RWPE1 (cell line): ENCODE measurements around the gene MAP3K20.

Experiments
- CTCF ChIA-PET: fragments of 350-600 bp; sonication (Branson Sonifier 250); formaldehyde crosslinking; extraction: SDS; loops from one replicate; lab custom pipeline; 2021; lab: Yijun Ruan, JAX
- POLR2A ChIA-PET: fragments of 400-600 bp; formaldehyde crosslinking; extraction: SDS; loops from one replicate; lab custom pipeline; 2020; ENCODE audit warnings: antibody characterized with exemption; ENCODE audit not compliant: low non-redundant PET; lab: Yijun Ruan, JAX
- DNase-seq: peaks from one replicate; pipeline ENCODE4 v3.0.0; 2012; ENCODE audit warnings: low spot score
- H3K27ac ChIP-seq: fragments of 450-650 bp; 2 replicates; pipeline ENCODE4 v1.5.1; 2017
- CTCF ChIP-seq: fragments of 450-650 bp; conservative IDR thresholded peaks from 2 replicates; pipeline ENCODE4 v1.5.1; 2017; ENCODE audit warnings: low read depth, mild to moderate bottlenecking

MAP3K20 gene

GRCh38 chr2:173095356-173095755, 19.7 kb downstream of the MAP3K20 start:
- no peak for DNase-seq
- no peak for TF ChIP-seq CTCF
- CTCF ChIA-PET, result no interaction called here
- POLR2A ChIA-PET, result no interaction called here
- no peak overlapping the region for H3K27ac ChIP-seq

GRCh38 chr2:173099271-173099670, 23.6 kb downstream of the MAP3K20 start:
- no peak for TF ChIP-seq CTCF
- H3K27ac ChIP-seq, result no peak overlapping the region
- ChIA-PET POLR2A (no interaction called here), CTCF (no interaction called here)
- DNase-seq, result no peak

- DNase-seq, result no peak
- no peak overlapping the region for H3K27ac ChIP-seq
- ChIA-PET CTCF (no interaction called here), POLR2A (no interaction called here)
- no peak for TF ChIP-seq CTCF
These were observed 24.2 kb downstream of the MAP3K20 start for GRCh38 chr2:173099804-173100203.

GRCh38 chr2:173101687-173102086, 26.0 kb downstream of the MAP3K20 start:
- POLR2A ChIA-PET, result no interaction called here
- DNase-seq, result peak; percentile 27
- CTCF ChIA-PET, result interaction anchor here (0.6 kb wide), 1 partner anchor 98 kb away, joined by 3 read pairs; no protein-coding TSS in a partner anchor
- no peak overlapping the region for H3K27ac ChIP-seq
- TF ChIP-seq CTCF, result no peak

GRCh38 chr2:173104156-173104555, 28.5 kb downstream of the MAP3K20 start:
- ChIA-PET CTCF (no interaction called here), POLR2A (no interaction called here)
- no peak for TF ChIP-seq CTCF
- no peak for DNase-seq
- no peak overlapping the region for H3K27ac ChIP-seq

- no peak for TF ChIP-seq CTCF
- POLR2A ChIA-PET, result interaction anchor here (0.6 kb wide), 1 partner anchor 26 kb away, joined by 4 read pairs; no protein-coding TSS in a partner anchor
- no peak overlapping the region for H3K27ac ChIP-seq
- CTCF ChIA-PET, result no interaction called here
- no peak for DNase-seq
These were observed 31.4 kb downstream of the MAP3K20 start for GRCh38 chr2:173106959-173107628.
